BLaER1 (cell line): ENCODE data around the gene CDRT4.

ENCODE experiments used
- H3K27ac ChIP-seq: shearing (Covaris generic); formaldehyde crosslinking; 2 replicates; pipeline ENCODE4 v1.8.1; 2022
- H3K27me3 ChIP-seq: shearing (Covaris generic); formaldehyde crosslinking; 2 replicates; pipeline ENCODE4 v1.8.1; 2022
- H3K36me3 ChIP-seq: shearing (Covaris generic); formaldehyde crosslinking; 2 replicates; pipeline ENCODE4 v1.8.1; 2022
- H3K4me1 ChIP-seq: shearing (Covaris generic); formaldehyde crosslinking; 2 replicates; pipeline ENCODE4 v1.8.1; 2022
- H3K4me2 ChIP-seq: shearing (Covaris generic); formaldehyde crosslinking; 2 replicates; pipeline ENCODE4 v1.8.1; 2022
- H3K4me3 ChIP-seq: shearing (Covaris generic); formaldehyde crosslinking; 2 replicates; pipeline ENCODE4 v1.8.1; 2022
- H3K9ac ChIP-seq: shearing (Covaris generic); formaldehyde crosslinking; 2 replicates; pipeline ENCODE4 v1.8.1; 2022
- H3K9me3 ChIP-seq: shearing (Covaris generic); formaldehyde crosslinking; 2 replicates; pipeline ENCODE4 v1.8.1; 2022
- H4K20me1 ChIP-seq: shearing (Covaris generic); formaldehyde crosslinking; 2 replicates; pipeline ENCODE4 v1.8.1; 2022
- Cebpa-rat ChIP-seq: shearing (Covaris generic); IDR thresholded peaks from 2 replicates; pipeline ENCODE4 v1.8.1; 2022

Gene CDRT4

DNA sequence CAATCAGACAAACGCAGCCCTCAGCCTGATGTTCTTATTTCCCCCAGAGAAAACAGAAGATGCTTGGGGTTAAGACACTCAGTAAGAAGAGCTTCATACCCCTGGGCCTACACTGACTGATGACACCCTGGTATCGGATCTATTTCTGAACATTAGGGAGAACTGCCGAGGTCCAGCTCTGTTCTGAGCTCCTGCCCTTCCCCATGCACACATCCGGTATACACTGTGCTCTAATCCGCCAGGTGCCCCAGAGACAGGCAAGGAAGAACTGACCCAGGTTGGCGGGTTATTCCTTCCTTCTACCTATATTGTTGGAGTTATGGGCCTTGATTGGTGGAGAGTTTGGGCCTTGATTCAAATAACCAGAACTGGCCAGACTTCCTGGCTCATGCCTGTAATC is 68.0 kb downstream of the CDRT4 start:
- H3K4me3 ChIP-seq = no peak overlapping the region
- no peak overlapping the region for H3K4me2 ChIP-seq
- H3K27me3 ChIP-seq = no peaks in the 10 kb centered on the region
- TF ChIP-seq Cebpa-rat = no peak
- no peak overlapping the region for H3K27ac ChIP-seq
- no peaks in the 10 kb centered on the region for H3K9me3 ChIP-seq
- H3K4me1 ChIP-seq = no peaks in the 10 kb centered on the region
- no peak overlapping the region for H3K9ac ChIP-seq
- H4K20me1 ChIP-seq = no peaks in the 10 kb centered on the region
- H3K36me3 ChIP-seq = no peaks in the 10 kb centered on the region

- Histone ChIP-seq H3K4me2 (no peak overlapping the region), H3K27ac (no peak overlapping the region), H3K4me1 (no peaks in the 10 kb centered on the region), H3K4me3 (no peak overlapping the region), H3K36me3 (no peaks in the 10 kb centered on the region), H3K9me3 (no peaks in the 10 kb centered on the region), H4K20me1 (no peaks in the 10 kb centered on the region), H3K27me3 (no peaks in the 10 kb centered on the region), H3K9ac (no peak overlapping the region)
- no peak for TF ChIP-seq Cebpa-rat
These were observed 68.6 kb downstream of the CDRT4 start for GRCh38 chr17:15398736-15399331.

DNA sequence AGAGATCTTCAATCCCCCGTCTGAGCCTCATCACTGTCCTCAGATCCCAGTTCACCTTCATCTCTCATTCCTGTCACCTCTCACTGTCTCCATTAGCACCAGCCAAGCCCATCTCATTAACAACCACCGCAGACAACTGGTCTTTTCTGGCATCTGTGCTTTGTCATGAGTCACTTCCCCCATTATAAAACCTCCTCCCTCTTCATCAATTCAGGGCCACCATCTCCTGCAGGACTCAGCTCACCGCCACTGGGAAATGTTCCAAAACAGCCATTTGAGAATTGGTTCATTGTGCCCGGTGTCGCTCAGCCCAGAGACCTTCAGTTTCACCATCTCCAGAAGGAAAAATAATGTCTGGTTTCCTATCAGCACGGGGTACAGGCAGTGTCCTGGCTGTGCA is 69.1 kb downstream of the CDRT4 start:
- Histone ChIP-seq H3K27me3 (no peaks in the 10 kb centered on the region), H3K4me3 (no peak overlapping the region), H3K27ac (no peak overlapping the region), H3K9me3 (no peaks in the 10 kb centered on the region; the same call in 1 of the 2 replicates), H3K4me2 (no peak overlapping the region), H3K4me1 (no peaks in the 10 kb centered on the region), H3K9ac (no peak overlapping the region), H4K20me1 (no peaks in the 10 kb centered on the region), H3K36me3 (no peaks in the 10 kb centered on the region)
- TF ChIP-seq Cebpa-rat = no peak

GRCh38 chr17:15397620-15398019 is 69.8 kb downstream of the CDRT4 start:
- H4K20me1 ChIP-seq = no peaks in the 10 kb centered on the region
- no peaks in the 10 kb centered on the region for H3K36me3 ChIP-seq
- H3K9me3 ChIP-seq = no peaks in the 10 kb centered on the region; the same call in 1 of the 2 replicates
- no peak overlapping the region for H3K27ac ChIP-seq
- no peak for TF ChIP-seq Cebpa-rat
- no peaks in the 10 kb centered on the region for H3K4me1 ChIP-seq
- no peak overlapping the region for H3K9ac ChIP-seq
- no peak overlapping the region for H3K4me3 ChIP-seq
- no peaks in the 10 kb centered on the region for H3K27me3 ChIP-seq
- H3K4me2 ChIP-seq = no peak overlapping the region

- H3K4me1 ChIP-seq = no peaks in the 10 kb centered on the region
- H3K36me3 ChIP-seq = no peaks in the 10 kb centered on the region
- H4K20me1 ChIP-seq = no peaks in the 10 kb centered on the region
- H3K9me3 ChIP-seq = no peaks in the 10 kb centered on the region; the same call in 1 of the 2 replicates
- no peak overlapping the region for H3K4me3 ChIP-seq
- TF ChIP-seq Cebpa-rat = no peak
- no peaks in the 10 kb centered on the region for H3K27me3 ChIP-seq
- H3K27ac ChIP-seq = no peak overlapping the region
- H3K4me2 ChIP-seq = no peak overlapping the region
- H3K9ac ChIP-seq = no peak overlapping the region
These were observed 72.3 kb downstream of the CDRT4 start for GRCh38 chr17:15395091-15395490.

- no peaks in the 10 kb centered on the region; the same call in 1 of the 2 replicates for H3K9me3 ChIP-seq
- no peaks in the 10 kb centered on the region for H3K27me3 ChIP-seq
- H3K4me1 ChIP-seq = no peaks in the 10 kb centered on the region
These were observed 74.0 kb downstream of the CDRT4 start for GRCh38 chr17:15393414-15393813.

DNA sequence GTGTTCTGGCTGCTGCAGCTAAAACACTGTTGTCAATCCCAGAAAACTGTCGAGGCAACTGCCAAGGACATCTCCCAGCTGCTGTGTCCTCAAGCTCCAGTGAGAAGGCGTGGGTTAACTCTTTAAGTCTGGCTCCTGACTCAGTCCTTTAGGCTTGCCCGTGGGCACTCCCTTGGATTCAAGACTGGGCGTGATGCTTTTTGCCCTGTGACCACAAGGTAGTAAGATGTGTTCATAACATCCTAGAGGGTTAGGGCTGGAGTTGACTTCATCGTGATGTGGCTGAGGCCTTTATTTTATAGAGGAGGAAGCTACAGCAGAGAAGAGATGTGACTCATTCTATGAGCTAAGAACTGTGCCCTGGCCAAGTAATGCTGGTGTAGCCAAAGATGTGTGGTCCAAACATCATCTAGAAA is 75.1 kb downstream of the CDRT4 start:
- H3K9me3 ChIP-seq = no peaks in the 10 kb centered on the region; the same call in 1 of the 2 replicates
- TF ChIP-seq Cebpa-rat = no peak
- no peak overlapping the region for H3K9ac ChIP-seq
- H3K27ac ChIP-seq = no peak overlapping the region
- no peak overlapping the region for H3K4me2 ChIP-seq
- no peak overlapping the region for H3K4me3 ChIP-seq
- no peaks in the 10 kb centered on the region for H3K36me3 ChIP-seq
- H4K20me1 ChIP-seq = no peaks in the 10 kb centered on the region
- no peaks in the 10 kb centered on the region for H3K4me1 ChIP-seq
- H3K27me3 ChIP-seq = no peaks in the 10 kb centered on the region

More at GRCh38 chr17:15393414-15393813, 74.0 kb downstream of the CDRT4 start:
- no peak for TF ChIP-seq Cebpa-rat
- Histone ChIP-seq H3K36me3 (no peaks in the 10 kb centered on the region), H4K20me1 (no peaks in the 10 kb centered on the region), H3K9ac (no peak overlapping the region), H3K27ac (no peak overlapping the region), H3K4me2 (no peak overlapping the region), H3K4me3 (no peak overlapping the region)

DNA sequence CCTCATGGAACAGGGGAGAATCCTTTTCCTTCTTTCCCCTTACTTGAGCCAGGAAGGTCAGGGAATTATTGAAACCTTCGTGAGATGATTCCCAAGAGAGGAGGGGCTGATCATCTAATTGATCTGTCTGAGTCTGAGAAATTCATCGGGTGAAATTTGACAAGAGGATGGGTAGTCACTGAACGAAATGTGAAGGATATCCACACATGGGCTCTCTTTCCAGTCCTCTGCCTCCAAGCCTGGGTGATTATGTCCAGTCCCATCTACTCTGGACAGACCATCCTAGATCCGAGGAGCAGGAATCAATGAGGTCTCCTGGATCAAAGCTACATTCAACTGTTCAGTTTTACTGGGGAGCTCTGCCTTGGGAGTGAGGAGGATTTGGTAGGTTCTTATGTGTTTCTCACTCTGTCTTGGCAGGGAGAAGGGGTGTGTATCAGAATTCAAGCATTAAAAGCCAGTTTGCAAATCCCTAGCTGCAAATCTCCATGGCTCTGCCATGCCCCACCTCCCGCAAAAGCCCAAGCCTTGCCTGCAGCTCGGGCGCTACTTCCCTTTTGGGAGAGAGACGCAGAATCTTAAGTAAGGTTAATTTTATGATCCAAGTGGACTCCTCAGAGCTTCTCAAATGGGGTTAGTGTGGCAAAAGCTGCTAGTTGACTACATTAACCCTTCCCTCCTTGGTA is 78.9 kb downstream of the CDRT4 start:
- H3K27me3 ChIP-seq = no peaks in the 10 kb centered on the region
- H3K36me3 ChIP-seq = no peaks in the 10 kb centered on the region
- TF ChIP-seq Cebpa-rat = no peak
- no peak overlapping the region for H3K27ac ChIP-seq
- no peaks in the 10 kb centered on the region for H4K20me1 ChIP-seq
- no peaks in the 10 kb centered on the region for H3K4me1 ChIP-seq
- no peak overlapping the region for H3K9ac ChIP-seq
- no peak overlapping the region for H3K4me3 ChIP-seq
- H3K9me3 ChIP-seq = no peaks in the 10 kb centered on the region; the same call in 1 of the 2 replicates
- H3K4me2 ChIP-seq = no peak overlapping the region

DNA sequence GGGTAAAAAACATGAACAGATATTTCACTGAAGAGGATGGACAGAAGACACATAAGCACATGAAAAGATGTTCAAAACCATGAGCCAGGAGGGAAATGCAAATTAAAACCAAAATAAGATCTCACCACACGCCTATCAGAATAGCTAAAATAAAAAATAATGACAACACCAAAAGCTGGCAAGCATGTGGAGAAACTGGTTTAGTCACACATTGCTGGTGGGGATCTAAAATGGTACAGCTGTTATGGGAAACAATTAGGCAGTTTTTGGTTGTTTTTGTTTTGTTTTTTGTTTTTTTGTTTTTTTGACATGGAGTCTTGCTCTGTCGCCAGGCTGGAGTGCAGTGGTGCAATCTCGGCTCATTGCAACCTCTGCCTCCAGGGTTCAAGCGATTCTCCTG is 81.3 kb downstream of the CDRT4 start:
- Histone ChIP-seq H4K20me1 (no peaks in the 10 kb centered on the region), H3K9ac (no peak overlapping the region), H3K9me3 (no peaks in the 10 kb centered on the region), H3K27ac (no peak overlapping the region), H3K4me1 (no peaks in the 10 kb centered on the region), H3K4me2 (no peak overlapping the region), H3K27me3 (no peaks in the 10 kb centered on the region), H3K4me3 (no peak overlapping the region), H3K36me3 (no peaks in the 10 kb centered on the region)
- no peak for TF ChIP-seq Cebpa-rat
